ENCODE results near the gene GSTM4. TPM values are rescaled to one million over a fixed set of nuclear protein-coding genes. Genes with fewer than 3 reads are reported as not detected.

Gene GSTM4
- total RNA-seq, 2 experiments from 2014 or later = 8.8 to 9.9 TPM

- CTCF ChIA-PET = interaction anchor here (0.5 to 3.8 kb wide), 5 partner anchors 13 to 460 kb away, joined by 3 to 27 read pairs (median 4); no protein-coding TSS in a partner anchor
- DNase-seq = no peak
- Mint-ChIP-seq H3K27ac (peak overlapping the region; percentile 59), H3K9me3 (no peaks in the 10 kb centered on the region), H3K27me3 (ENCODE audit: low read depth) (no peaks in the 10 kb centered on the region), H3K4me3 (no peak overlapping the region), H3K4me1 (ENCODE audit: low read depth) (peaks cover 31% of the 10 kb centered on the region), H3K36me3 (ENCODE audit: low read depth) (peaks cover 22% of the 10 kb centered on the region)
- intact Hi-C loops (cut with micrococcal nuclease) = no loop called here
Measured at GRCh38 chr1:109625601-109626560, 30.0 kb upstream of the GSTM4 start.

DNA sequence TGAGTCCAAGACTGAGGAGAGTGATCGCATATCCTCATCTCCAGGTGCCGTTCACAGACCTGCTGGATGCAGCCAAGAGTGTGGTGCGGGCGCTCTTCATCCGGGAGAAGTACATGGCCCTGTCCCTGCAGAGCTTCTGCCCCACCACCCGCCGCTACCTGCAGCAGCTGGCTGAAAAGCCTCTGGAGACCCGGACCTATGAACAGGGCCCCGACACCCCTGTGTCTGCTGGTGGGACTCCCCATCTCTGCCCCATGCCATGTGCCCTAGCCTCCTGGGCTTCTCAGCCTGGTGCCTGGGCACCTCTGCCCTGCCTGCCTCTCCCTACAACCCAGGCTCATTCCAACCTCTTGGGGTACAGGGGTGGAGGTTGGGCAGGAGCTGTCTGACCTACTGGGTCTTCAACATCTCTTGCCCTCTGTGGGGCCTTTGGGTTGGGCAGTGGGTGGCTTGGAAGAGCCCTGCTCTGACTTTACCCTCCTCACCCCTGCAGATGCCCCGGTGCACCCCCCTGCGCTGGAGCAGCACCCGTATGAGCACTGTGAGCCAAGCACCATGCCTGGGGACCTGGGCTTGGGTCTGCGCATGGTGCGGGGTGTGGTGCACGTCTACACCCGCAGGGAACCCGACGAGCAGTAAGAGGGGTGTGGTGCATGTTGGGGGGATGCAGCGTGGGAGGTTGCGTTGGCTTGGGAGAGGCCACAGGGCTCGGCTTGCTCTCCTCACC lies 29.1 kb upstream of the GSTM4 start:
- CTCF ChIA-PET = interaction anchor here (0.5 to 3.9 kb wide), 5 partner anchors 12 to 461 kb away, joined by 3 to 27 read pairs (median 9); no protein-coding TSS in a partner anchor
- H3K27ac Mint-ChIP-seq = no peak overlapping the region
- no peaks in the 10 kb centered on the region for H3K27me3 Mint-ChIP-seq (ENCODE audit: low read depth)
- intact Hi-C loops (cut with micrococcal nuclease) = no loop called here
- DNase-seq = no peak
- H3K4me3 Mint-ChIP-seq = no peak overlapping the region
- H3K36me3 Mint-ChIP-seq (ENCODE audit: low read depth) = peaks cover 23% of the 10 kb centered on the region
- H3K9me3 Mint-ChIP-seq = no peaks in the 10 kb centered on the region
- peaks cover 25% of the 10 kb centered on the region for H3K4me1 Mint-ChIP-seq (ENCODE audit: low read depth)

- DNase-seq = no peak
- Mint-ChIP-seq H3K9me3 (no peaks in the 10 kb centered on the region), H3K36me3 (ENCODE audit: low read depth) (peaks cover 24% of the 10 kb centered on the region), H3K27me3 (ENCODE audit: low read depth) (no peaks in the 10 kb centered on the region), H3K4me1 (ENCODE audit: low read depth) (peaks cover 15% of the 10 kb centered on the region), H3K4me3 (no peak overlapping the region), H3K27ac (no peak overlapping the region)
- intact Hi-C loops (cut with micrococcal nuclease) = no loop called here
- CTCF ChIA-PET = interaction anchor here (1.2 to 3.9 kb wide), 5 partner anchors 16 to 131 kb away, joined by 3 to 12 read pairs (median 3); no protein-coding TSS in a partner anchor
Measured at GRCh38 chr1:109627692-109628399, 28.1 kb upstream of the GSTM4 start.

DNA sequence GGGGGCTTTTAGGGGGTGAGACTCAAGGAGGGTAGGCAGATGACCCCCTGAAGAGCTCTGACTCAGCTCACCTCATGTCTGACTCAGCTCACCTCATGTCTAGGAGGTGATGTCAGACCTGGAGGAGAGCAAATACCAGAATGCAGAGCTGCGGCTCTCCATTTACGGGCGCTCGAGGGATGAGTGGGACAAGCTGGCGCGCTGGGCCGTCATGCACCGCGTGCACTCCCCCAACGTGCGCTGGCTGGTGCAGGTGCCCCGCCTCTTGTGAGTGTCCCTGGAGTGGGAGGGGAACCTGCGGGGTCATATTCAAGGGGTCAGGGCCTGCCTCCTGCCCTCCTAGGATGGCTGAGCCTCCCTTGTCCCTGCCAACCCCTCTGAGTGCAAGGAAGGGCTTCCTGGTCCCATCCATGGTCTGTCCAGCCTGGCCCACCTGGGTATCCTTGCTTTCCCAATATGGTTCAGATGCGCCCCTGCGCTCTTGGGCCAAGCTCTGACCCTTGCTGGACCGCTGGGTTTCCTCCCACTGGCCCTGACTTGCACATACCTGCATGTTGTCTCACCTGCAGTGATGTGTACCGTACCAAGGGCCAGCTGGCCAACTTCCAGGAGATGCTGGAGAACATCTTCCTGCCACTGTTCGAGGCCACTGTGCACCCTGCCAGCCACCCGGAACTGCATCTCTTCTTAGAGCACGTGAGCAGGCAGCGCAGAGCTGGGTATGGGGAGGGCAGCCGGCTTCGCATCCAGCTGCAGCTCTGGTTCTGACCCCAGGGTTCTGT lies 27.2 kb upstream of the GSTM4 start:
- Mint-ChIP-seq H3K27ac (no peak overlapping the region), H3K4me3 (no peak overlapping the region), H3K27me3 (ENCODE audit: low read depth) (no peaks in the 10 kb centered on the region), H3K36me3 (ENCODE audit: low read depth) (peaks cover 24% of the 10 kb centered on the region), H3K4me1 (ENCODE audit: low read depth) (peaks cover 6% of the 10 kb centered on the region), H3K9me3 (no peaks in the 10 kb centered on the region)
- CTCF ChIA-PET = interaction anchor here (0.7 to 4.3 kb wide), 7 partner anchors 12 to 132 kb away, joined by 3 to 48 read pairs (median 5); no protein-coding TSS in a partner anchor
- no peak for DNase-seq
- intact Hi-C loops (cut with micrococcal nuclease) = no loop called here

- CTCF ChIA-PET = interaction anchor here (0.5 to 4.3 kb wide), 14 partner anchors 10 to 228 kb away, joined by 3 to 48 read pairs (median 4); partner anchors contain the start of genes AMPD2 and GNAT2
- no peaks in the 10 kb centered on the region for H3K9me3 Mint-ChIP-seq
- H3K27ac Mint-ChIP-seq = peak overlapping the region; percentile 26
- no peaks in the 10 kb centered on the region for H3K27me3 Mint-ChIP-seq (ENCODE audit: low read depth)
- peaks cover 24% of the 10 kb centered on the region for H3K36me3 Mint-ChIP-seq (ENCODE audit: low read depth)
- peaks cover 3% of the 10 kb centered on the region for H3K4me1 Mint-ChIP-seq (ENCODE audit: low read depth)
- DNase-seq = no peak
- intact Hi-C loops (cut with micrococcal nuclease) = loop anchor here (1.0 kb wide), 1 partner anchor 83 kb away; no protein-coding TSS in a partner anchor
- H3K4me3 Mint-ChIP-seq = no peak overlapping the region
Measured at GRCh38 chr1:109629372-109630030, 26.4 kb upstream of the GSTM4 start.

DNA sequence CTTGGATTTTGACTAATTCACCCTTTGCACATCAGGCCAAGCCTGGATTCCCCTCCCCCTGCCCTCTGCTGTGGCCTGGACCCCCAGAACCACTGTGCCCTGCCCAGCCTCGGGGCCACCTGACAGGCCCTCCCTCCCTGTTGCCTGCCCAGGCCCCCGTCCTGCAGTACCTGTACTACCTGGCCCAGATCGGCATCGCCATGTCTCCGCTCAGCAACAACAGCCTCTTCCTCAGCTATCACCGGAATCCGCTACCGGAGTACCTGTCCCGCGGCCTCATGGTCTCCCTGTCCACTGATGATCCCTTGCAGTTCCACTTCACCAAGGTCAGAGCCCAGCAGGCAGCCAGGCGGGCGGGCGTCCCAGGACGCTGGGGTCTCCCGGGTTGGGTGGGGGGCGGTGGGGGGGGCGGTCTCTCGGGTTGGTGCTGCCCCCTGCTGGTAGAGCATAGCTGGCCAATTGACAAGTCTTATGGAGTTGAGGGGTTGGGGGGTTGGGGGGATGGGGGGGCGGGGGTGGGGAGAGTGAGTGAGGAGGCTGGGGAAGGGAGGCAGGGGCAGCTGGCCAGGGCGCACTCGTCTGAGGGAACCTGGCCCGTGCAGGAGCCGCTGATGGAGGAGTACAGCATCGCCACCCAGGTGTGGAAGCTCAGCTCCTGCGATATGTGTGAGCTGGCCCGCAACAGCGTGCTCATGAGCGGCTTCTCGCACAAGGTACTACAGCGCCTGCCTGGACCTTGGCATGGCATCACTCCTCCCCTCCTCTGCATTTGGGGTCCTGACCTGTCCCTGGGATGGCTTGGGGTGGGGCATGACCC lies 25.6 kb upstream of the GSTM4 start:
- Mint-ChIP-seq H3K4me1 (ENCODE audit: low read depth) (peaks cover 11% of the 10 kb centered on the region), H3K27me3 (ENCODE audit: low read depth) (no peaks in the 10 kb centered on the region), H3K9me3 (no peaks in the 10 kb centered on the region), H3K27ac (no peak overlapping the region), H3K4me3 (no peak overlapping the region), H3K36me3 (ENCODE audit: low read depth) (peaks cover 24% of the 10 kb centered on the region)
- CTCF ChIA-PET = interaction anchor here (0.5 to 4.3 kb wide), 20 partner anchors 10 to 355 kb away, joined by 3 to 48 read pairs (median 4); partner anchors contain the start of genes AHCYL1, AMPD2, GNAT2 and GPR61
- intact Hi-C loops (cut with micrococcal nuclease) = loop anchor here (1.0 kb wide), 1 partner anchor 84 kb away; no protein-coding TSS in a partner anchor
- DNase-seq = peak; percentile 58

DNA sequence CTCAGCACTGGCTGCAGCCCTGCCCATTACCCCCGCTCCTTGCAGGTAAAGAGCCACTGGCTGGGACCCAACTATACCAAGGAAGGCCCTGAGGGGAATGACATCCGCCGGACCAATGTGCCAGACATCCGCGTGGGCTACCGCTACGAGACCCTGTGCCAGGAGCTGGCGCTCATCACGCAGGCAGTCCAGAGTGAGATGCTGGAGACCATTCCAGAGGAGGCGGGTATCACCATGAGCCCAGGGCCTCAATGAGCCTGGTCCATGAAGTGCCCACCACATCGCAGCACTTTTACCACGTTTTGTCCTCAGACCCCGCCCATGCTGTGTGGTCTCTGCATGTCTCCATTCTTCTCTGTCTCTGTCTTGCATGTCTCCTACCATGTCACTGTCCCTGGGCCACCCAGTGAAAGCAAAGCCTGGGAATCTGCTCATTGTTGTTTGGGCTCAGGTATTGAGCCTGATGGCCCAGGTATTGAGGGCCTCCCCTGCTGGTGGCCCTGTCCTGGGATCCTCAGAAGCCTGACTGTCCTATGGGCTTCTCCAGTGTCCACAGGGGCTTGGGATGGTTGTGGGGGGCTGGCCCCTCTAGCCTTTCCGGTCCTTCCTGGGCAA lies 24.9 kb upstream of the GSTM4 start:
- H3K27me3 Mint-ChIP-seq (ENCODE audit: low read depth) = no peaks in the 10 kb centered on the region
- H3K27ac Mint-ChIP-seq = no peak overlapping the region
- peaks cover 21% of the 10 kb centered on the region for H3K36me3 Mint-ChIP-seq (ENCODE audit: low read depth)
- peaks cover 14% of the 10 kb centered on the region for H3K4me1 Mint-ChIP-seq (ENCODE audit: low read depth)
- CTCF ChIA-PET = interaction anchor here (0.6 to 4.3 kb wide), 15 partner anchors 9 to 354 kb away, joined by 3 to 48 read pairs (median 4); partner anchors contain the start of genes AHCYL1, AMPD2, CYB561D1 and GNAT2
- intact Hi-C loops (cut with micrococcal nuclease) = loop anchor here (1.0 kb wide), 1 partner anchor 85 kb away; no protein-coding TSS in a partner anchor
- H3K4me3 Mint-ChIP-seq = no peak overlapping the region
- no peaks in the 10 kb centered on the region for H3K9me3 Mint-ChIP-seq
- no peak for DNase-seq

DNA sequence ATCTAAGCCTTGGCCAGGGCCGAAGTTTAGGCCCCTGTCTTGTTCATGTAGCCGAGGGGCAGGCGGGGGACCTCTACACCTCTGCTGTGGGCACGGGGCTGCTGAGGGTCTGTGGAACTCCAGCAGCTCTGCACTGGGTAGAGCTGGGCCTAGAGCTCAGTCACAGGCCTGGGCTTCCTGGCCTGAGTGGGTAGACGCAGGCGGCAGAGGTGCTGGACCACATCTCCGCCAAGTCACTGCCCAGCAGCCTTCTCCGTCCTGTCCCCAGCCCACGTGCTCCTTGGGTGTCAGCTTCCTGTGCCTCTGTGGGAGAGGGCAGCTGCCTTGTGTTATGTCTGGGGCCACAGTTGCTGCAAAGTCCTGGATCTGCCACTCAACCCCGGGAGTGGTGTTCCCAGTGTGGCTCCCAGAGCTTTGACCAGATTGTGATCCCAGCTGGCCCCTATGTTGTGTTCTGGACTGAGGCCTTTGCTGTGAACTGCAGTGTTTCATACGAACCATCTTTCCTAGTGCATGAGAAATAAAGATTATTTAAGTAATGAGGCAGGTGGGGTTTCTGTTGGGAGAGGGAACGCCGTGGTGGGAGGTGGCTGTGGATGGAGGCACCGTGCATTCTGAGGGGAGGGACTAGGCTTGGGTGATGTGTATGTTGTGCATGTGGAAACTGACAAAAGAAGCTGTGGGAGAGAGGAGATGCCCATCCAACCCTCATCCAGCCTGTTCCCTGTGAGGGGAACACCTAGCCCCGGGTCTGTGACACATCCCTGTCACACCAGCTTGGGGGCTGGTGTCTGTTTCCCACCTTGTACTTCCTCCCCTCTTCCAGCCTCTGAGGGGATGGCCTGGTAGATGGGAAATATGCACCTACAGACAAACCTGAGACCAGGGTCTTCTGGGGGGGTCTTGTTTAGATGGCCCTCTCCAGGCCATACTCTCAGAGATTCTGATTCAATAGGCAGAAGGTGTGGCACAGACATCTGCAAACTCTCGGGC lies 24.1 kb upstream of the GSTM4 start:
- CTCF ChIA-PET = interaction anchor here (1.0 to 4.3 kb wide), 8 partner anchors 8 to 138 kb away, joined by 3 to 48 read pairs (median 4); partner anchors contain the start of gene CYB561D1
- intact Hi-C loops (cut with micrococcal nuclease) = no loop called here
- H3K27ac Mint-ChIP-seq = no peak overlapping the region
- no peak overlapping the region for H3K4me3 Mint-ChIP-seq
- no peak for DNase-seq
- H3K9me3 Mint-ChIP-seq = no peaks in the 10 kb centered on the region
- H3K27me3 Mint-ChIP-seq (ENCODE audit: low read depth) = no peaks in the 10 kb centered on the region
- peaks cover 14% of the 10 kb centered on the region for H3K4me1 Mint-ChIP-seq (ENCODE audit: low read depth)
- H3K36me3 Mint-ChIP-seq (ENCODE audit: low read depth) = peaks cover 20% of the 10 kb centered on the region
